ENCODE results near the gene SPATA32.
"Not testable (repeated sequence)": the region's sequence is repeated elsewhere in the genome, so short reads cannot be mapped to it uniquely, and the experiment has no call there.

Gene SPATA32, protein sequence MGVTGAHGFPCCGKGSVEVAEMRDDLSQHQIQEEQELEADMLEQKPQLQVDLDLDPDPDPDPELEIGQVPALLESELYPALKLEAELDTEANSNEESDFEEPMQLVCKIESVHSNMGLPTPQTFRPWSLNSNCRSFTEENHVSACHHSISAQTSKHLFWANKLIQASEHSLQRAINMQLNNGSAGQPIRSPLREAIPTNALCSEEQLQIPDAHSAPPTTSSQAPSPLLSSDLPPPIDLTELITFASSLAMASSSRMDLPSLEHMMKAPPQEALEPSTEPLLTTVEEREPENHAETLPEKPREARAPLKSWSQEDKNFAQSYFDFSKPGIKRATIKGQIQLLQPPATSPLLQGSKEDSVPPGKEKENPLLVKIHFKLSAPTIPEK

DNA sequence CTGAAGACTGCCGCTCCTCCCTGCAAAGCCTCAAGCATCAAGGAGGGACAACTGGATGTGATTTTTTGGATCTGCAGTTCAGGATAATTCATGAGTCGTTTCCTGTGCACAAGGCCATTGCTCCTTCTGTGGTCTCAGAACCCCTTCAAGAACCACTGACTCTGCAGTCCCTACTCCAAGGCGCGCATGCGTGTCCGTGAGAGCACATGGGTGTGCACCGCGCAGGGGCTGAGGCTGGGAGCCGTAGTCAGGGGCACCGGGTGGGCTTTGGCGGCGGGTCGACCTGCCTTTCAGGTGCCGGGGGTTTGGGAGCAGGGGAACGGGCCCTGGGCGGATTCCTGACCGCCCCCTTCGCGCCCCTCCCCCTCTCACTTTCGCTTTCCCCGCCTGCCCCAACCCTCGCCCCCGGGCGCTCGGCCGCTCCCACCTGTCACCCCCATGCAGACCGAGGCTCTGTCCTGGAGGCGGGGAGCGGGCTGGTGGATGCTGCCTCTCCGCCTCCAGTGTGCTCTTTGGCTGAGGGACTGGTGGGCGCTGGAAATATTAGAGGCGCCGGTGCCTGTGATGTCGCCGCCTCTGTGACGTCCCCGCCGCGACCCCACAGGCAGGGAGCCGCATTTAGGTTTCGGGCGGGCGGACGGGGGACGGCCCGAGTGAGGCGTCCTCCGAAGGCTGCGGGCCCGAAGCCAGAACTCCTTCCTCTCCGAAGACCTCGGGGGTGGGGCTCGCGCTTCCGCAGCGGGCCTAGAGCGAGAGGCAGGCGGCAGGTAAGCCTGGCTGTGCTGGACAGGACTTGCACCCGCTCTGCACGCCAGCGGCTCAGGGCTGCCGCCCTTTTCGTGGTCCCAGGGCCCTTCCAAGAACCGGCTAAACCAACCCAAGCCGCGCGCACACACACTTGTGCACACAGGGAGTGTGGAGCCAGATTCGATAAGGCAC is at the start of gene SPATA32:
Gene SPATA32, minus strand, starts transcription at position 518 of the 939 bp plus-strand sequence. Its CDS starts 78 bp downstream, at position 440.
- DNase-seq: peak; percentile 29 to 59 (median 46)

DNA sequence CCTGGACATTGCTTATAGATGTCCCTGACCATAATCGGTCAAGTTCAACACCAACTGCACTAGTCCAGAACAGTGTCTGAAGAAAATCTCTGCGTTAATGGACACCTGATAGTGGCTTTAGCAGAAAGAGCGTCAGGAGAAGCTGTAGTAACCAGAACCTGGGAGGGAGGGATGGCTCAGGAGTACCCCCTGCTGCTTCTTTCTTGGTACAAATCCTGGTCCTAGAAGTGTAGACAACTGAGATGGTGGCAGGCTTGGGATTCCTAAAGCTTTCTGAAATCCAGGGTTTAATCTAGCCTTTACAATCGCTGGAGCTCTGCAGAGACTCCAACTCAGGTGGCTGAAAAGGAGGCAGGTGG is 49.5 kb upstream of the SPATA32 start:
- no peak for DNase-seq

DNA sequence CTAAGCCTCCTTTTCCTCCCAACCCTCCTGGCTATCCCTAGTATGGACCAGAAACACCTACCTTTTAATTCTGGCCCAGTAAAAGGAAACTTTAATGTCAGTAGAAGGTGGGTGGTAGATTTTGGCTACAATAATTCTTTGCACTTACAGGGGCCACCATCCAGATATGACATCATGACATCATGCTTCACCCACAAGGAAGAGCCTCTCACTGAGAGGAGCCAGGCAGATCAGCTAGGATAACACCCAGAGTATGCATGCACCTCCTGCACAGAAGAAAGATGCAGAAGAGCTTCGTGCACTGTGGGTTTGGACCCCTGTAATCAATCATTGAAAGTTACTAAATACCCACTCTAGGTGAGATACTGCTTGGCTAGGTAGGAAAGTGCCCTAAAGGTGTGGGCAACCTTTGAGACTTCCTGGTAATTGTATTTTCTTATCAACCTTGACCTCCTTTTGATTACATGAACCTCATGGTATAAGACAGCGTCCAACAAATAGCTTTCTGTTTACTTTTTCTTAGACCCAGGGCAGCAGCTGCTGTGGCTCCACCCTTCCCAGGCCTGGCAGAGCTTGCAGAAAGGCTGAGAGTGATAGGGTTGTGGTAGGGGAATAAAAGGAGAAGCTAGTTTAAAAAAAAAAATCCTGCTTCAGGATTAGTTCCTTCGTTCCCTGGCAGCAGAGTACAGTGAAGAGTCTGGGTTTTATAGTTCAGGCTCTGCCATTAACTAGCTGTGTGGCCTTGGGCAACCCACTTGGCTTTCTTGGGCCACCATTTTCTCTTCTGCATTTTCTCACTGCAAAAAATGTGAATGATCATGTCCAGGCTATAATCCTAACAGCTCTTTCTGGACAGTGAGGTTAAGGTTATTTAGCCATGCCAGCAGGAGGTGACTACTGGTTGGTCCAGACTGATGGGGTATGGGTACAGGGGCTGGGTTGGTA is 48.8 kb upstream of the SPATA32 start:
- DNase-seq: no peak

DNA sequence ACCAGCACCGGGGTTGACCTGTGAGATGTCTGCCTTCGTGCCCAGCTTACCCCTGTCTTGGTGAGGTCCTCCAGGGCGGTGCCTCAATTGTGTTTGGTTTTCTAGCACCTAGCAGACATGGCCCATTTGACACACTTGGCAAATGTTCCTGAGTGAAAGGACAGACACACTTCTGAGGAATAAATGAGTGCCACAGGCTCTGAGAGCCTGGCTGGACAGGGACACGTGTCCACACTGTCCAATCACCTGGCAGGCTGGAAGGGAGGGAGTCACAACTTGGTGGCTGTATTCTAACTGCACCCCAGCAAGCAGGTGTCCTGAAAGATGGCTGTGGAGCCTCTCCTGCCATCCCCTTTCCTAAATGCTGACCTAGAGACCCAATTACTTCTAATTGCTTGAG is 47.5 kb upstream of the SPATA32 start:
- DNase-seq: no peak

DNA sequence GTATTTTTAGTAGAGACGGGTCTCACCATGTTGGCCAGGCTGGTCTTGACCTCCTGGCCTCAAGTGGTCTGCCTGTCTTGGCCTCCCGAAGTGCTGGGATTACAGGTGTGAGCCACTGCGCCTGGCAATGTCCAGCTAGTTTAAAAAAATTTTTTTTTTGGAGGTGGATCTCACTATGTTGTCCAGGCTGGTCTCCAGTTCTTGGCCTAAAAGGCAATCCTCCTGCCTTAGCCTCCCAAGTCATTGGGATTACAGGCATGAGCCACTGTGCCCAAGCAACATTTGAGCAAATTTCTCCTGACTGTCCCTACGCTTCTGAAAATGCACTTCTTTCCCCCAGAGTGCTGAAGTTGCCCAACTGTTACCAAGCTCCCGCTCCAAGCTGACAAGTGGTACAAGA is 46.9 kb upstream of the SPATA32 start:
- no peak for DNase-seq

DNA sequence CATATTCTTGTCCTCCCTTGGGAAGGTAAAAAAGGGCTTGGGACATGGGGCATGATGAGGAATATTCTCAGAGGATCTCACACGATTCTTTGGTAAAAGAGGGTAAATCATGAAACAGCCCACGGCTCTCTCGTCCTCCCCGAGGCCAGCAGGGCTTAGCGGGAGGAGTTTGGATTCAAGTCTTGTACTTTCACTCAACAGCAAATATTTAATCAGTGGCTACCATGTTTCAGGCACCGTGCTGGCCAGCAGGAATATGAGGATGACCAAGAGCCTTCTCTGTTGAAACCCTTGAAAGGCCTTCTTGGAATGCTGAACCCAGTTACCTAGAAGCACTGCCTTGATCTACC is 46.1 kb upstream of the SPATA32 start:
- DNase-seq: no peak

DNA sequence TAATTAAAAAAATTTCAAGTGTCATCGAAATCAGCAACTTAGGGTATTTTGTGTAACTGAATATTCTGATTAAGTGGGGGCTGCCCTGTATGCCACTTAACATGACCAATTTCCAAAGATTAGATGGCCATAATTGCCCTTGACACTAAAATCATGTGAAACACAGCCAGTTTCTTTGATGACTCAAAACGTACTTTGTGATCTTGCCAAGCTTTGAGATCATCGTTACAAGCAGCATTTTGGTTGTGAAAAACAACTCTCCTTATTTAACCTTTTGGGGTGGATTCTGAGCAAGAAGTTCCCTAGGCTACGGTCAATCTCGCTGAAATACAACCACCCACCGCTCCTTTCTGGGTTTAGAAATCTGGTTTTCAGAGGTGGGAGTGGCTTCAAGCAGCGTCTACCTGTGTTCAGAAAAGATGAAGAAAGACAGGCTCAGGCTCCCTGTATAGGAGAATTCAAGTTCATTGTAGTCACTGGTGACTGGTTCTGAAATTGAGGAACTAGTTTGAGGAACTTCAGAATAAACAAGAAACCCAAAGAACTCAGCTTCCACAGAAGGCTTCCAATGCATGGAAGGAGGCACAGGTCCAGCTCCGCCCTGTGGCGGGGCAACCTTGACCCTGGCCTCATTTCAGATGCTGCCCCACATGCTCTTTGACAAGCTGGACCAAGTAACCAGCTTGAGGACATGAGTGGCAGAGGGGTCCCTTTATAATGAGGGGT is 45.6 kb upstream of the SPATA32 start:
- DNase-seq: no peak

DNA sequence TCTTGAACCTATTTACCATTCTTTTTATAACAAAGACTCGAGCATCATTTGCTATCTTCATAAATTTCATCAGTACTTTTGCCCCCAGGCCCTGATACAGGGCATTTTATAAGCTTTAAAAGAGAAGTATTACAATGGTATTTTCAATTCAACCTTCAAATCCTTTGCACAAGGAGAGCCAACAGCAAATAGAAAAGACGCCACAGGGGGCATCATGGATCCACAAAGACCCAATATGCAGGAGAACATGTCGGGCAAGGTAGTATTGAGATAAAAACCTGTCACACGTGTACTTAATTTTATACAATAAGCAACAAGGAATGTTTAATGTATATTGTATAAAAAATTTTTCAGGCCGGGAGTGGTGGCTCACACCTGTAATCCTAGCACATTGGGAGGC is 44.7 kb upstream of the SPATA32 start:
- no peak for DNase-seq

DNA sequence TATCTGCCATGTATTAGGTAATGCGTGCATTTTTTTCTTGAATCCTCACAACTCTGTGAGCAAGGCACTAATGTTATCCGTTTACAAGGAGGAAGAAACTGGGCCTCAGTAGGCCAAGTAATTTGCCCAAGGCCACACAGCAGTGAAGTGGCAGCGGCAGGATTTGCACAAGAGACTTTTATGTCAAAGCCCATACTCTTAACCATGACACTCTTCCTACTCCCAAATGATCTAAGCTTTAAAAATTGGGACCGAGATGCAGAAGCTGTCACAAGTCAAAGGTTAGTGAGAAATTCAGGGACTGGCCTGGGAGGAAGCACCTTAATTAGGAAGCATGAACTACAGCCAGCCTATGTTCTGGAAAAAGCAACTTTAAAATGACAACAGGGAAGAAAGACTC is 44.2 kb upstream of the SPATA32 start:
- no peak for DNase-seq

DNA sequence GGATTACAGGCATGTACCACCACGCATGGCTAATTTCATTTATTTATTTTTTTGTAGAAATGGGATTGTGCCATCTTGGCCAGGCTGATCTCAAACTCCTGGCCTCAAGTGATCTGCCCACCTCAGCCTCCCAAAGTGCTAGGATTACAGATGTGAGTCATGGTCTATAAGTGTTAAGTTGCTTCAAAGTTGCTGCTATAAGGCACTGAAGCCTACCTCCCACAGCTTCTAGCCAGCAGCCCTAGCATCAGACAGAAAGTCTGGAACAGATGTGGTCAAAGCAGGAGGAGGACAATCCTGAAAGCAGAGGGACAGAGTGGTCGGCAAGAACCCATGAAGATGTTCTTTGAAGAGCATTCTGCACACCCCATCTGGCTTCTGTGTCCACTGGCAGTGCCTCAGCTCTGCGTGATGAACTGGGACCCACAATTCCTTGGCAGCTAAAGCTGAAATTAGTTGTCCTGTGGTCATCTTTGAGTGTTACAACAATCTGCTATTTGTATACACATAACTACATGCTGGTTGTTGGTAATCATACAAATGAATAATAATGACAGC is 43.7 kb upstream of the SPATA32 start:
- no peak for DNase-seq

DNA sequence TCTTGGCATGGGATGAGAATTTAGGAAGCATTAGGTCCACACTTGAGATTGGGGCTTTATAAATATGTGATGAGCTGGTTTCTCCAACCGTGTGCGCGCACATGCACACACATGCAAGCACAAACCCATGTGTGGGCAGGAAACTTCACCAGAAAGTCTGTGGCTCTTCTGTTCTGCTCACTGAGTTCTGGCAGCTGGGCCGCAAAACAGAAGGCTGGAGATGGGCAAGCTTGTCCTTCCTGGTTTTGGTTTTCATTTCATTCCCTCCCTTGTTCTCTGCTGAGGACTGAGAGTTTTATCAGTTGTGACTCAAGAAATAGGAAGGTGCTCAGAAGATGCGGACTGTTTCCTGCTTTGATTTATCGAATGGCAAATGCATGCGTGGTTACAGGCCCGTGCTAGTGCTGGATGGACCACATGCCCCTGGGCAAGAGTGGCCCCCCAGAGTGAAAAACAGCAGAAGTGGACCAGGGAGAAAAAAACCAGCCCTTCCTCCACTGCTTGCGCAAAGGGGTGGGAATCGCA is 40.8 kb upstream of the SPATA32 start:
- DNase-seq: no peak

DNA sequence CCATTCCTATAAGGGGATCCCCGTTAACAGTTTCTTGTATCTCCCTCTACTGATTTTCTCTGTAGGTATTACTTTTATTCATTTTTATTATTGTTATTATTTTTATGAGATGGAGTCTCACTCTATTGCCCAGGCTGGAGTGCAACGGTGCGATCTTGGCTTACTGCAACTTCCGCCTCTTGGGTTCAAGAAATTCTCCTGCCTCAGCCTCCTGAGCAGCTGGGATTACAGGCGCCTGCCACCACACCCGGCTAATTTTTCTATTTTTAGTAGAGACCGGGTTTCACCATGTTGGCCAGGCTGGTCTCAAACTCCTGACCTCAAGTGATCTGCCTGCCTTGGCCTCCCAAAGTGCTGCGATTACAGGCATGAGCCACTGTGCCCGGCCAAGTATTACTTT is 40.3 kb upstream of the SPATA32 start:
- not testable (repeated sequence) for DNase-seq

DNA sequence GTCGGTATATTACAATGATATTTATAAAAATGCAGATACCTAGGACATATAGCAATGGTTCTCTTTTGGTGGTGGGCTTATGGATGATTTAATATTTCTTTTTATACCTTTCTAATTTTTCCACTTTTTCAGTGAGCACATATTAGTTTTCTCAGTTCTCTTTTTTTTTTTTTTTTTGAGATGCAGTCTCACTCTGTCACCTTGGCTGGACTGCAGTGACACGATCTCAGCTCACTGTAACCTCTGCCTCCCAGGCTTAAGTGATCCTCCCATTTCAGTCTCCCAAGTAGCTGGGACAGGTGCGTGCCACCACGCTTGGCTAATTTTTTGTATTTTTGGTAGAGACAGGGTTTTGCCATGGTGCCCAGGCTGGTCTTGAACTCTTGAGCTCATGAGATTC is 39.8 kb upstream of the SPATA32 start:
- DNase-seq: no peak

DNA sequence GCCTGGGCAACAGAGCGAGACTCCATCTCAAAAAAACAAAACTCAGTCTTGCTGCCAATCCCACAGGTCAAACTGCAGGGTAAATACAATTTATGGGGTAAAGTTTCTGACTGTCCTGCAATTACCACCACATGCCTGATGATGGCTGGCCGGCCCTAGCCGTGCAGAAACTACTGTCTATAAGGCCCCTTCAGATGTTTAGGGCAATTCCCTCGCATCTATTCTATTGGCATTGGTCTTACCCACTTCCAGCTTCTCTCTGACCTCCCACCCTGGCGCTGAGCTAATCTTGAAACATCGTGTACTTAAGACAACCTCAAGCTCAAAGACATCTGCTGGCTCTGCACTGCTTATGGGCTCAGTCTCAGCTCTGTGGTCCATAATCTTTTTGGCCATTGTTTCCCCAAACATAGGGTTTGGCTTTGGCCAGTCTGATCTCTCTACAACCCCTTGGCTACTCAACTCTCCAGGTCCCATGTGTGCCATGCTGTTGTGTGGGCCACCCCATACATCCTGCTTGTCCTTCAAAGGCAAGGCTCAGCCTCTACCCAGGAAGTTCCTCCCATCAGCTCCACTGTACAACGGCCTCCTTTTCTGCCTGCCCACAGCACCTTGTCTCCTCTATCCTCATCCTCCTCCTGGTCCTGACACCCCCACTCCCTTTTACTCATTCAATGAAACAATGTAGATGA is 38.3 kb upstream of the SPATA32 start:
- DNase-seq: no peak

DNA sequence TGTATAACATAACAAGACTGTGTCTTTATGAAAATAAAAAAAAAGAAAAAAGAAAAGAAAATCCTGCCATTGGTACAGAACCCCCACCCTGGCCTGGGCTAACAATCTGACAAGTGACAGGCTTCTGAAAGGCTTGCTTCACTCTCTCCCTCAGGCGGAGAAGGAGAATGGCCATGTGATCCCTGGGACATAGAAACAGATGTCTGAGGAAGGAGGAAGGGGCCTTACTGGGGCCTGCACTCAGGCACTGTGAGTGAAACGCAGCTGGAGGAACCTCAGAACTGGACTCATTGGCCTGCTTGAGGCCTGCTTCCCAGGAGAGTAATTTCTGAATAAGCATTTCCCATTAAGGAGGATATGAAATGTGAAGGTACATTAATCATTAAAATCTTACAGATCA is 37.5 kb upstream of the SPATA32 start:
- DNase-seq: no peak

DNA sequence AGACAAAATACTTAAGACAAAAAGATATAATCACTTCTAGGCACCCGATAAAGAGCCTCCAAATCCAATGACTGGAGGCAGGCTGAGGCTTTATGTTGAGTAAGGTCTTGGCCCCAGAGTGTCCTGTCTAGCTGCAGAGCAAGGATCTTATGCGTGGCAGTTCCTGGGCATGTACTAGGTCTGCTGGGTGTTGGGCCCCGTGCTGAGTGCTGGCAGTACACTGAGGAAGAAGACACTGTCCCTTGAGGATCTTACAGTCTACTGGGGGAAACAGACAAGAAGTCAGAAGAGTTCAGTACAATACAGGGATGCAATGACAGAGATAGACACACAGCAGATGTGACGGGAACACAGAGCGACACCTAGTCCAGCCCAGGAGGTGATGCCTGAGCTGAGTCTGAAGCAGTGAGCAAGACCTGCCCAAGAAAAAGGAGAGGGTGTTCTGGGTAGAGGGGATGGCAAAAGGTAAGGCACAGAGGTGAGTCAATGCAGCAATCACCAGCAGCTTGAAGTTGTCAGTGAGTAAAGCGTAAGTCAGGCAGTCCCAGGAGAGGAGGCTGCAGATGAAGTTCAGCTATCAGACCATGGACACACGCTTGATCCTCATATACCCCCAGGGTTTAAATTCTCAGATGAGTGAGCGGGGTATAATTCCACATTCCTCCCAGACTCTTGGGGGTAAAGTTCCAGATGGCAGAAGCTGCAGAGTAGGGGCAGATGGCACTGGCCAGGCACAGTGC is 36.8 kb upstream of the SPATA32 start:
- no peak for DNase-seq

DNA sequence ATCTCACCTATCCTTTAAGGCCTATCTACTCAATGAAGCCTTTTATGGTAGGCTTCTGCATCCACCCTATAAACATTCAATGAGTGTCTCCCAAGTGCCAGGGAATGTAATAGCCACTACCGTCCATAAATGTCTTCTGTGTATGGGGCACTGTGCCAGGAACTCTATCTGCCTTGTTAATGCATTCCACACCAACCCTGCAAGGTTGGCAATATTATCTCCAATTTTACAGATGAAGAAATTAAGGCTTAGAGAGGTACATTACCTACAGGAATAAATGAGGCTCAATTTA is 34.9 kb upstream of the SPATA32 start:
- DNase-seq: no peak

DNA sequence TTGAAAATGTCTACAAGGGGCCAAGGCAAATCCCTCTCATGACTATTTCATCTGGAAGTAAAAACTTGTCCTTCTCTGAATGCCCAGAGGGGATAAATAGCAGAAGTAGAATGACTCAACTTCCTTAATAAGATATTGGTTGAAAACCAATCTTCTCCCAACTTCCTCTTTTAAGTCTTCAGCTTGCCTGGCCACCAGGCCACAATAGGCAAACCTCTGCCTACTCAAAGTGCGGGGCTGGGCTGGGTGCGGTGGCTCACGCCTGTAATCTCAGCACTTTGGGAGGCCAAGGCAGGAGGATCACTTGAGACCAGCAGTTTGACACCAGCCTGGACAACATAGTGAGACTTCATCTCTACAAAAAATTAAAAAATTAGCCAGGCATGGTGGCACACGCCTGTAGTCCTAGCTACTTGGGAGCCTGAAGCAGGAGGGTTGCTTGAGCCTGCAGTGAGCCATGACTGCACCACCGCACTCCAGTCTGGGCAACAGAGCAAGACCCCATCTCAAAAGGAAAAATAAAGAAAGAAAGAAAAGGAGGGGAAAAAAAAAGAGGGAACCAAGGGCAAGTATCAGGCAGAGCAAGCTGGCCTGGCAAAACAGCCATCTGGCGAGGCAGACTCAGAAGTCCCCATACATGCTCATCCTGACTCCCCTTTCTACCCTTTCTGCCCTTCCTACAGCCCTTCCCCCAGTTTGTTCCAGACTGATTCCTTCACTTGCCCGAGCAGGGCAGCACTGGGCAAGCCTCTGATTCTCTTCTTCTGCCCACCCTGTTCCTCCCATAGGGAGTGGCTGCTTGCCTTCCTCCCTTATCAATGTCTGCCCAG is 34.3 kb upstream of the SPATA32 start:
- DNase-seq: no peak

DNA sequence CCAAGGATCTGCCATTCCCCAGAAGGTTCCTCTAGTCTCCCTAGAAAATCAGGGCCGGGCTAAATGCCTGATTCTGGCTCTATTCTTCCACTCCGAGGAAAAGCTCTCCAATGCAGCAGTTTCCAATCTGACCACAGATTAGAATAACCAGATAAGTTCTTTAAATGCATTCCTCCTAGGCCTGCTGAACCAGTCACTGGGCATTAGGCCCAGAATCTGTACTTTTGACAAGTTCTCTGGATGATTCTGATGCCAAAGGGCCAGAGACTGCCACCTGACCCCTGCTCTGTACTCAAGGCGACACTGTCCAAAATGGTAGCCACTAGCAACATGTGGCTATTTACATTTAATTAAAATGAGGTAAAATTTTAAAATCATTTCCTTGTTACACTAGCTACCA is 32.6 kb upstream of the SPATA32 start:
- DNase-seq: no peak
